MM.1S (cell line): ENCODE data around the gene ZDHHC21.

Experiments
- DNase-seq: peaks from one replicate; pipeline ENCODE4 v3.0.0-alpha.2; 2015
- H2AFZ ChIP-seq: fragments of 300-600 bp; sonication (generic); 2 replicates; pipeline ENCODE4 v1.6.0; 2016; ENCODE audit warnings: antibody characterized with exemption, low read length
- H3F3A ChIP-seq: fragments of 300-600 bp; sonication (generic); 2 replicates; pipeline ENCODE4 v1.6.1; 2016; ENCODE audit warnings: mild to moderate bottlenecking, antibody characterized with exemption, low read length, moderate library complexity, mixed read lengths; ENCODE audit not compliant: insufficient read depth
- H3K27ac ChIP-seq: fragments of 300-600 bp; sonication (generic); 2 replicates; pipeline ENCODE4 v1.5.1; 2016; ENCODE audit warnings: mild to moderate bottlenecking, low read length
- H3K27me3 ChIP-seq: fragments of 300-600 bp; sonication (generic); replicated peaks from 2 replicates; pipeline ENCODE4 v1.6.0; 2016; ENCODE audit warnings: low read length; ENCODE audit not compliant: insufficient read depth
- H3K36me3 ChIP-seq: fragments of 300-600 bp; sonication (generic); replicated peaks from 2 replicates; pipeline ENCODE4 v1.6.1; 2016; ENCODE audit warnings: mild to moderate bottlenecking, low read length, mixed read lengths; ENCODE audit not compliant: insufficient read depth
- H3K4me1 ChIP-seq: fragments of 300-600 bp; sonication (generic); 2 replicates; pipeline ENCODE4 v1.6.1; 2016; ENCODE audit warnings: low read length, mixed read lengths
- H3K4me2 ChIP-seq: fragments of 300-600 bp; sonication (generic); 2 replicates; pipeline ENCODE4 v1.6.0; 2016; ENCODE audit warnings: low read depth, low read length
- H3K4me3 ChIP-seq: fragments of 300-600 bp; sonication (generic); 2 replicates; pipeline ENCODE4 v1.5.1; 2016; ENCODE audit warnings: low read length, mixed read lengths
- H3K79me2 ChIP-seq: fragments of 300-600 bp; sonication (generic); 2 replicates; pipeline ENCODE4 v1.6.1; 2016; ENCODE audit warnings: mixed run types, low read length, mixed read lengths
- H3K9ac ChIP-seq: fragments of 300-600 bp; sonication (generic); 2 replicates; pipeline ENCODE4 v1.6.1; 2016; ENCODE audit warnings: low read length, mixed read lengths
- H3K9me2 ChIP-seq: fragments of 300-600 bp; sonication (generic); replicated peaks from 2 replicates; pipeline ENCODE4 v1.6.1; 2016; ENCODE audit warnings: mild to moderate bottlenecking, low read length, mixed read lengths; ENCODE audit not compliant: insufficient read depth
- H3K9me3 ChIP-seq: fragments of 300-600 bp; sonication (generic); replicated peaks from 2 replicates; pipeline ENCODE4 v1.6.1; 2016; ENCODE audit warnings: mild to moderate bottlenecking, low read length, mixed read lengths; ENCODE audit not compliant: insufficient read depth
- H4K20me1 ChIP-seq: fragments of 300-600 bp; sonication (generic); 2 replicates; pipeline ENCODE4 v1.6.1; 2016; ENCODE audit warnings: mild to moderate bottlenecking, low read length, moderate library complexity, mixed read lengths; ENCODE audit not compliant: insufficient read depth
- EZH2 ChIP-seq: fragments of 300-600 bp; sonication (generic); optimal IDR thresholded peaks from 2 replicates; pipeline ENCODE3; 2017; ENCODE audit warnings: low read depth, mild to moderate bottlenecking, antibody characterized with exemption, low read length, mixed read lengths
- EZH2phosphoT487 ChIP-seq: fragments of 300-600 bp; sonication (generic); IDR thresholded peaks from 2 replicates; pipeline ENCODE4 v1.6.1; 2018; ENCODE audit warnings: antibody characterized with exemption, low read length
- TF ChIP-seq, protein P1 (sequence below): fragments of 300-600 bp; sonication (generic); IDR thresholded peaks from 2 replicates; pipeline ENCODE4 v1.5.1; 2016; ENCODE audit warnings: antibody characterized with exemption, low read length, mixed read lengths

The ZDHHC21 gene

DNA sequence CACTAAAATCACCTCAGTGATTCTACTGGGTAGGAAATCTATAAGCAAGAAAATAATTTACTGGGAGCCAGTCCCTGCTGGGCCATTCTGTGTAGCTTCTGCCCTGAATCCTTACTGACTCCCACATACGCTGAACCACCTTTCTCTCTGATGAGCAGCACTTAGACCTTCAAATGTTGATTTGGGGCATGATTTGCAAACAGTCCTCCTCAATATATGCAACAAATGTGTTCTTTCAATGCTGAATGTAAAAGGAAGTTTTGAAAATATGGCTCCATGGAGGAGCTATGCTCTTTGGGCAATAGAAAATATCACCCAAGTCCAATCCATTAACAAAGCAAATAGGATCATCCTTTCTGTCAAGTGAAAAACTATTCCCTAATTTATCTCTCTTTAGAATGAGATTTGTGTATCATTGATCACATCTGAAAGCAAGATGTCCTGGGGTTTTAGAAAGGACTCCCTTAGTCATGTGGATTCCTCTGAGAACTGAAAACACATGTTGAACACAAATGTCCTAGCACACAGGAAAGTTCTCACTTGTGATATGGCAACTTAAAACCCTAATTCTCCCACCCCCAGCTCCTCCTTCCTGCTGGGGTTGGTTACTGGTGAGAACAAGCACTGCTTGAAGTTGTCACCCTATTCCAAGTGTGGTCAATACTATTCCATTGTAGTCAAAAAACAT lies 38.2 kb upstream of the ZDHHC21 start:
- Histone ChIP-seq H3K27ac (no peak overlapping the region), H3K9me3 (no peaks in the 10 kb centered on the region), H3K9ac (no peak overlapping the region), H2AFZ (no peak overlapping the region), H3K4me2 (no peak overlapping the region), H4K20me1 (no peaks in the 10 kb centered on the region), H3K36me3 (no peaks in the 10 kb centered on the region), H3F3A (no peaks in the 10 kb centered on the region), H3K4me3 (no peak overlapping the region), H3K9me2 (no peaks in the 10 kb centered on the region), H3K27me3 (no peaks in the 10 kb centered on the region), H3K4me1 (no peaks in the 10 kb centered on the region), H3K79me2 (no peaks in the 10 kb centered on the region)
- no peak for TF ChIP-seq EZH2
- DNase-seq, result no peak

DNA sequence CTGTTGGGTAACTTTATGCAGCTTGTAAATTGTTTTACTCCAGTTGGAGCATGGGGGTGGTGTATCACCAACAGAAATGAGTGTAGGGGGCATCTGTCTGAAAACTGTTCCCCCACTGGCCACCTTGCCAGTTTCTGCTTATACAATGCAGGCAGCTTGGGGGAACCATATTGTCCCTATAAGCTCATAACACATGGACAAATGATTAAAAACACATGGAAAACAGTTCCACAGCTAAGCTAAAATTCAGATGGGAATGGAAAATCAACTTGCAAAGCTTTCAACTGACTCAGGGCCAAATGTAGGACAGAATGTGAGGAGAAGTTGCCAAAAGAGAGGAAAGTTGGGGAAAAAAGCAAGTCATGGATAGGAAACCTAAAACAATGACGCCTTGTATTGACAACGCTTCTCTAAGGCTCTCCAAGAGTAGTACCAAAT lies 37.2 kb upstream of the ZDHHC21 start:
- Histone ChIP-seq H3K36me3 (no peaks in the 10 kb centered on the region), H3K4me1 (no peaks in the 10 kb centered on the region), H3K9ac (no peak overlapping the region), H3K4me2 (no peak overlapping the region), H3K9me2 (no peaks in the 10 kb centered on the region), H3K27ac (no peak overlapping the region), H3K4me3 (no peak overlapping the region), H3K79me2 (no peaks in the 10 kb centered on the region), H4K20me1 (no peaks in the 10 kb centered on the region), H2AFZ (no peak overlapping the region), H3F3A (no peaks in the 10 kb centered on the region), H3K27me3 (no peaks in the 10 kb centered on the region), H3K9me3 (no peaks in the 10 kb centered on the region)
- no peak for TF ChIP-seq EZH2phosphoT487
- no peak for TF ChIP-seq EZH2
- TF ChIP-seq, protein P1, sequence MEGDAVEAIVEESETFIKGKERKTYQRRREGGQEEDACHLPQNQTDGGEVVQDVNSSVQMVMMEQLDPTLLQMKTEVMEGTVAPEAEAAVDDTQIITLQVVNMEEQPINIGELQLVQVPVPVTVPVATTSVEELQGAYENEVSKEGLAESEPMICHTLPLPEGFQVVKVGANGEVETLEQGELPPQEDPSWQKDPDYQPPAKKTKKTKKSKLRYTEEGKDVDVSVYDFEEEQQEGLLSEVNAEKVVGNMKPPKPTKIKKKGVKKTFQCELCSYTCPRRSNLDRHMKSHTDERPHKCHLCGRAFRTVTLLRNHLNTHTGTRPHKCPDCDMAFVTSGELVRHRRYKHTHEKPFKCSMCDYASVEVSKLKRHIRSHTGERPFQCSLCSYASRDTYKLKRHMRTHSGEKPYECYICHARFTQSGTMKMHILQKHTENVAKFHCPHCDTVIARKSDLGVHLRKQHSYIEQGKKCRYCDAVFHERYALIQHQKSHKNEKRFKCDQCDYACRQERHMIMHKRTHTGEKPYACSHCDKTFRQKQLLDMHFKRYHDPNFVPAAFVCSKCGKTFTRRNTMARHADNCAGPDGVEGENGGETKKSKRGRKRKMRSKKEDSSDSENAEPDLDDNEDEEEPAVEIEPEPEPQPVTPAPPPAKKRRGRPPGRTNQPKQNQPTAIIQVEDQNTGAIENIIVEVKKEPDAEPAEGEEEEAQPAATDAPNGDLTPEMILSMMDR, result no peak
- DNase-seq, result no peak

DNA sequence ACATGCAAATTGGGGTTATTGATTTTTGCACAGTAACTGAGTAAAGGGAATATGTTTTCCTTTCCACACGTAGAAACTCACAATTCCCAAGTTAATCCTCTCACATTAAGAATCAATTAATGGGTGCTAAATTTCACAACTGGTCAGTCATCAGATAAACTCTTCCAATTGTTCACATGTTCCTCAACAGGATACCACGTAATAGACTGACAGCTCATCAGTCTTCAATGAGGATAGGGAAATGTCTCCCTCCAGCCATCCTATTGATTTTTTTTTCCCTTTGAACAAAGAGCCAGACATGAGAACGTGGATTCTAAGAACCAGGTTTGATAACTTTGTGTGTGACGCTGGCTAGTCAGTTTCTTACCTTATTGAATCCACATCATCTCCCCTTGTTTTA lies 30.1 kb upstream of the ZDHHC21 start:
- Histone ChIP-seq H3K36me3 (no peaks in the 10 kb centered on the region), H3K79me2 (no peaks in the 10 kb centered on the region), H3K4me3 (no peak overlapping the region), H3K27ac (no peak overlapping the region), H3F3A (no peaks in the 10 kb centered on the region), H3K9ac (no peak overlapping the region), H3K9me3 (no peaks in the 10 kb centered on the region), H4K20me1 (no peaks in the 10 kb centered on the region), H3K27me3 (no peaks in the 10 kb centered on the region), H3K9me2 (no peaks in the 10 kb centered on the region), H2AFZ (no peak overlapping the region), H3K4me2 (no peak overlapping the region), H3K4me1 (no peaks in the 10 kb centered on the region)
- no peak for DNase-seq
- TF ChIP-seq EZH2, result no peak
- TF ChIP-seq EZH2phosphoT487, result no peak
- TF ChIP-seq, protein P1, result no peak

DNA sequence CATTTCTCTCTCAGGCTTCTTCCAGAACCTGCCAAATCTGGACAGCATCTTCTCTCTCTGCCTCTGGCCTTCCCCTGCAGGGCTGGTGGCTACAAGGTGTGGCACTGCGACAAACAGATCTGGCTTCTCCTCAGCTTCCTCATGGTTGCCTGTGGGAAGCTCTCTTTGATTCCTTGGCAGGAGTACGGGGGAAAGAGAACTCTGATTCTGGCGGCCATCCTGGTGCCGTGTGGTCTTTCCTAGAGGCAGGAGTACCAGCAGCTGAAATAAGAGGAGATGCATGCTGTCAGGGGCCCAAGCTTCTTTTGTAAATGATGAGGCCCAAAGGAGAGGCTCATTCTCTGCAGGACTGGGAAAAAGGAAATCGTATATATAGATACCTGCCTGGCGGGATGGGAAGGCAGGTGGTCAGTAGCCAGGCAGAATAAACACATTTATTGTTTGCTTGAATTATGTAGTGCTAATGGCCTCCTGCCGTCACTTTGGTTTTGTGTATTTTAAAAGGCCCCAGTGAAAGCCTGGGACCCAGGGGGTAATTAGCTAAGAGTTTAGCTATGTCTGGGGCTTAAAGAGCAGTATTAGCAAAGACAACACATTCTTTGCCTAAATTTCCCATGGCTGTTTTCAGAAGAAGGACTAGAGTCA lies 29.3 kb upstream of the ZDHHC21 start, which contains the start of gene CER1:
TSS of gene CER1 (minus strand) at position 343 of the 645 bp plus-strand sequence. CDS start at position 282, 61 bp downstream.
- Histone ChIP-seq H3K27ac (no peak within 1 kb of the TSS), H3K9ac (no peak within 1 kb of the TSS), H3K4me3 (no peak within 1 kb of the TSS), H4K20me1 (no peaks in the 10 kb centered on the region), H3K4me1 (no peaks in the 10 kb centered on the region), H3F3A (no peaks in the 10 kb centered on the region), H3K9me3 (no peaks in the 10 kb centered on the region), H3K9me2 (no peaks in the 10 kb centered on the region), H3K36me3 (no peaks in the 10 kb centered on the region), H2AFZ (no peak within 1 kb of the TSS), H3K79me2 (no peaks in the 10 kb centered on the region), H3K4me2 (no peak within 1 kb of the TSS), H3K27me3 (no peaks in the 10 kb centered on the region)
- no peak for TF ChIP-seq EZH2phosphoT487
- TF ChIP-seq EZH2, result no peak
- no peak for DNase-seq
